H9 (cell line): ENCODE measurements around the gene TSPEAR. TPM values are rescaled to one million over a fixed set of nuclear protein-coding genes. Genes with fewer than 3 reads are reported as not detected.

Experiments used
- DNase-seq: peaks from one replicate; pipeline ENCODE4 v3.0.0-alpha.2; 2017
- H2AFZ ChIP-seq: one replicate; pipeline ENCODE4 v1.6.1; 2013; ENCODE audit warnings: mild to moderate bottlenecking, low read length, control low read depth, moderate library complexity
- H2AK5ac ChIP-seq: 2 replicates; pipeline ENCODE4 v1.6.1; 2013; ENCODE audit warnings: low read length, control low read depth, mixed read lengths; ENCODE audit not compliant: insufficient read length
- H2BK120ac ChIP-seq: one replicate; pipeline ENCODE4 v1.6.1; 2013; ENCODE audit warnings: low read depth, mild to moderate bottlenecking, low read length, control low read depth, inconsistent platforms; ENCODE audit not compliant: poor library complexity, severe bottlenecking
- H2BK12ac ChIP-seq: 2 replicates; pipeline ENCODE4 v1.6.1; 2013; ENCODE audit warnings: low read length, control low read depth, mixed read lengths, low read depth; ENCODE audit not compliant: insufficient read length
- H2BK15ac ChIP-seq: 2 replicates; pipeline ENCODE4 v1.6.1; 2013; ENCODE audit warnings: low read depth, low read length, control low read depth
- H2BK20ac ChIP-seq: one replicate; pipeline ENCODE4 v1.6.1; 2013; ENCODE audit warnings: low read depth, mild to moderate bottlenecking, low read length, control low read depth, inconsistent platforms; ENCODE audit not compliant: poor library complexity, severe bottlenecking
- H2BK5ac ChIP-seq: 2 replicates; pipeline ENCODE4 v1.6.1; 2013; ENCODE audit warnings: low read length, control low read depth, mixed read lengths; ENCODE audit not compliant: insufficient read length
- H3K14ac ChIP-seq: 2 replicates; pipeline ENCODE4 v1.6.1; 2013; ENCODE audit warnings: low read length, control low read depth; ENCODE audit not compliant: insufficient read depth
- H3K18ac ChIP-seq: 2 replicates; pipeline ENCODE4 v1.6.1; 2013; ENCODE audit warnings: low read depth, mild to moderate bottlenecking, mixed read lengths, low read length, control low read depth; ENCODE audit not compliant: insufficient read length
- H3K23ac ChIP-seq: 2 replicates; pipeline ENCODE4 v1.6.1; 2013; ENCODE audit warnings: low read length, control low read depth, mixed read lengths, low read depth; ENCODE audit not compliant: insufficient read length
- H3K23me2 ChIP-seq: 2 replicates; pipeline ENCODE4 v1.6.1; 2013; ENCODE audit warnings: low read depth, mild to moderate bottlenecking, mixed read lengths, low read length, control low read depth; ENCODE audit not compliant: insufficient read length, poor library complexity, severe bottlenecking
- H3K27ac ChIP-seq: 2 replicates; pipeline ENCODE4 v1.5.1; 2013; ENCODE audit warnings: low read length, control low read depth, mixed read lengths, low read depth; ENCODE audit not compliant: insufficient read length
- H3K27me3 ChIP-seq: 2 replicates; pipeline ENCODE4 v1.6.1; 2013; ENCODE audit warnings: low read length, control low read depth, inconsistent platforms; ENCODE audit not compliant: insufficient read depth
- H3K4ac ChIP-seq: 2 replicates; pipeline ENCODE4 v1.6.1; 2013; ENCODE audit warnings: low read depth, mild to moderate bottlenecking, control low read depth, inconsistent platforms, low read length, moderate library complexity
- H3K4me1 ChIP-seq: 2 replicates; pipeline ENCODE4 v1.6.1; 2013; ENCODE audit warnings: low read length, control low read depth, inconsistent platforms; ENCODE audit not compliant: insufficient read depth
- H3K4me2 ChIP-seq: 2 replicates; pipeline ENCODE4 v1.6.1; 2013; ENCODE audit warnings: low read length, control low read depth, mixed read lengths; ENCODE audit not compliant: insufficient read length, insufficient read depth
- H3K56ac ChIP-seq: 2 replicates; pipeline ENCODE4 v1.6.1; 2013; ENCODE audit warnings: low read depth, mild to moderate bottlenecking, mixed read lengths, low read length, control low read depth; ENCODE audit not compliant: insufficient read length
- H3K79me1 ChIP-seq: 2 replicates; pipeline ENCODE4 v1.6.1; 2013; ENCODE audit warnings: low read depth, mild to moderate bottlenecking, moderate library complexity, low read length, control low read depth, inconsistent platforms; ENCODE audit not compliant: insufficient read depth, poor library complexity, severe bottlenecking
- H3K79me2 ChIP-seq: 2 replicates; pipeline ENCODE4 v1.6.1; 2013; ENCODE audit warnings: low read length, control low read depth, inconsistent platforms; ENCODE audit not compliant: insufficient read depth
- H3K9ac ChIP-seq: 2 replicates; pipeline ENCODE4 v1.6.1; 2013; ENCODE audit warnings: low read length, control low read depth, mixed read lengths; ENCODE audit not compliant: insufficient read length; ENCODE audit errors: extremely low read depth
- H3K9me3 ChIP-seq: one replicate; pipeline ENCODE4 v1.6.1; 2013; ENCODE audit warnings: low read depth, low read length, inconsistent platforms; ENCODE audit not compliant: control insufficient read depth
- H3T11ph ChIP-seq: one replicate; pipeline ENCODE4 v1.6.1; 2013; ENCODE audit warnings: mild to moderate bottlenecking, low read length, control low read depth, inconsistent platforms
- H4K20me1 ChIP-seq: one replicate; pipeline ENCODE4 v1.6.1; 2013; ENCODE audit not compliant: control insufficient read depth, insufficient read length, insufficient read depth
- H4K5ac ChIP-seq: 2 replicates; pipeline ENCODE4 v1.6.1; 2013; ENCODE audit warnings: low read depth, mild to moderate bottlenecking, mixed read lengths, low read length, control low read depth; ENCODE audit not compliant: insufficient read length
- H4K8ac ChIP-seq: replicated peaks from 2 replicates; pipeline ENCODE4 v1.6.1; 2013; ENCODE audit warnings: low read length, control low read depth, mixed read lengths, low read depth; ENCODE audit not compliant: insufficient read length
- H4K91ac ChIP-seq: 2 replicates; pipeline ENCODE4 v1.6.1; 2013; ENCODE audit warnings: low read depth, mild to moderate bottlenecking, moderate library complexity, mixed read lengths, low read length, control low read depth; ENCODE audit not compliant: insufficient read length
- H3K27ac Mint-ChIP-seq, 3 experiments: 2 replicates in 2 of 3; 3 replicates in 1 of 3; pipeline ENCODE4 v1.8.0; 2020 to 2021; ENCODE audit warnings: mixed read lengths in 3 of 3, mild to moderate bottlenecking in 1 of 3, moderate library complexity in 1 of 3
- H3K27me3 Mint-ChIP-seq: 2 replicates; pipeline ENCODE4 v1.8.0; 2021; ENCODE audit warnings: low read depth, mild to moderate bottlenecking, moderate library complexity, mixed read lengths
- H3K36me3 Mint-ChIP-seq, 3 experiments: 2 replicates in 2 of 3; 3 replicates in 1 of 3; pipeline ENCODE4 v1.8.0; 2020 to 2021; ENCODE audit warnings: low read depth in 3 of 3, mixed read lengths in 3 of 3; ENCODE audit not compliant: insufficient read depth in 1 of 3
- H3K4me1 Mint-ChIP-seq, 2 experiments: 2 replicates each; pipeline ENCODE4 v1.8.0; 2020; ENCODE audit warnings: mixed read lengths in 2 of 2
- H3K4me3 Mint-ChIP-seq, 2 experiments: 2 replicates in 1 of 2; 3 replicates in 1 of 2; pipeline ENCODE4 v1.8.0; 2020 to 2021; ENCODE audit warnings: mild to moderate bottlenecking in 2 of 2, mixed read lengths in 2 of 2, moderate library complexity in 1 of 2
- H3K9me3 Mint-ChIP-seq, 2 experiments: 2 replicates in 1 of 2; 3 replicates in 1 of 2; pipeline ENCODE4 v1.8.0; 2020; ENCODE audit warnings: mild to moderate bottlenecking in 2 of 2, mixed read lengths in 2 of 2, moderate library complexity in 1 of 2
- total RNA-seq: library from RNA; stranded (reverse); gene quantifications from 2 replicates; pipeline ENCODE4 v1.2.1, GENCODE V29; 2021
- TF ChIP-seq, protein P1 (sequence below): fragments of 200-600 bp; sonication (generic); conservative IDR thresholded peaks from 3 replicates; pipeline ENCODE4 v1.8.0; 2021; ENCODE audit warnings: antibody characterized with exemption, mild to moderate bottlenecking

Gene TSPEAR
- total RNA-seq, 1 experiment from 2014 or later, result 1.3 TPM

- Histone ChIP-seq H4K8ac (no peak overlapping the region), H3K23ac (no peak overlapping the region), H2BK12ac (no peak overlapping the region), H3K4me1 (no peaks in the 10 kb centered on the region; the same call in 1 of the 2 replicates), H3K4me2 (no peak overlapping the region), H3K27me3 (peaks cover 7% of the 10 kb centered on the region; the same call in 1 of the 2 replicates), H4K91ac (no peak overlapping the region), H3K56ac (no peak overlapping the region), H2AFZ (no peak overlapping the region), H2AK5ac (no peak overlapping the region), H3K79me1 (no peaks in the 10 kb centered on the region), H2BK120ac (no peak overlapping the region), H3K18ac (no peak overlapping the region), H4K5ac (no peak overlapping the region), H3T11ph (no peak overlapping the region), H2BK5ac (no peak overlapping the region), H3K79me2 (no peaks in the 10 kb centered on the region), H3K4ac (no peak overlapping the region), H3K27ac (no peak overlapping the region), H3K23me2 (no peaks in the 10 kb centered on the region), H3K14ac (no peak overlapping the region), H4K20me1 (no peaks in the 10 kb centered on the region), H2BK20ac (no peak overlapping the region), H3K9me3 (no peaks in the 10 kb centered on the region), H3K9ac (no peak overlapping the region), H2BK15ac (no peak overlapping the region)
- TF ChIP-seq, protein P1, sequence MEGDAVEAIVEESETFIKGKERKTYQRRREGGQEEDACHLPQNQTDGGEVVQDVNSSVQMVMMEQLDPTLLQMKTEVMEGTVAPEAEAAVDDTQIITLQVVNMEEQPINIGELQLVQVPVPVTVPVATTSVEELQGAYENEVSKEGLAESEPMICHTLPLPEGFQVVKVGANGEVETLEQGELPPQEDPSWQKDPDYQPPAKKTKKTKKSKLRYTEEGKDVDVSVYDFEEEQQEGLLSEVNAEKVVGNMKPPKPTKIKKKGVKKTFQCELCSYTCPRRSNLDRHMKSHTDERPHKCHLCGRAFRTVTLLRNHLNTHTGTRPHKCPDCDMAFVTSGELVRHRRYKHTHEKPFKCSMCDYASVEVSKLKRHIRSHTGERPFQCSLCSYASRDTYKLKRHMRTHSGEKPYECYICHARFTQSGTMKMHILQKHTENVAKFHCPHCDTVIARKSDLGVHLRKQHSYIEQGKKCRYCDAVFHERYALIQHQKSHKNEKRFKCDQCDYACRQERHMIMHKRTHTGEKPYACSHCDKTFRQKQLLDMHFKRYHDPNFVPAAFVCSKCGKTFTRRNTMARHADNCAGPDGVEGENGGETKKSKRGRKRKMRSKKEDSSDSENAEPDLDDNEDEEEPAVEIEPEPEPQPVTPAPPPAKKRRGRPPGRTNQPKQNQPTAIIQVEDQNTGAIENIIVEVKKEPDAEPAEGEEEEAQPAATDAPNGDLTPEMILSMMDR, result no peak
- no peak for DNase-seq
- H3K27me3 Mint-ChIP-seq, result peaks cover 43% of the 10 kb centered on the region
- H3K9me3 Mint-ChIP-seq, result peaks cover 0 to 4% of the 10 kb centered on the region in 2 experiments; a peak in 1 of 5 replicates
- H3K4me1 Mint-ChIP-seq, result peaks cover 29 to 37% of the 10 kb centered on the region in 2 experiments
- no peak overlapping the region for H3K27ac Mint-ChIP-seq
- H3K4me3 Mint-ChIP-seq, result no peak overlapping the region
- H3K36me3 Mint-ChIP-seq, result no peaks in the 10 kb centered on the region; a peak in 2 of 7 replicates
Measured at GRCh38 chr21:44716984-44717383, 5.6 kb upstream of the TSPEAR start.
